H1 (cell line): ENCODE data around the gene BCO2. TPM values are rescaled to one million over a fixed set of nuclear protein-coding genes. Genes with fewer than 3 reads are reported as not detected.

ENCODE experiments used
- CTCF ChIA-PET: fragments of 300-600 bp; sonication (Branson Sonifier 250); formaldehyde crosslinking; loops from one replicate; lab custom pipeline; 2021; ENCODE audit not compliant: partially characterized antibody; lab: Charles Lee
- POLR2A ChIA-PET: fragments of 300-600 bp; sonication (Branson Sonifier 250); formaldehyde crosslinking; loops from one replicate; lab custom pipeline; 2021; ENCODE audit warnings: inconsistent platforms; ENCODE audit not compliant: partially characterized antibody; lab: Charles Lee
- DNase-seq, 2 experiments: peaks; one replicate each; pipeline versions ENCODE4 v3.0.0 to v3.0.0-alpha.2; 2010 to 2022; ENCODE audit warnings: low spot score in 2 of 2, low read depth in 1 of 2, mixed read lengths in 1 of 2
- FAIRE-seq: peaks from 2 replicates; lab custom pipeline; 2011; peaks lifted over from hg19 to GRCh38; lab: Jason Lieb, UNC
- H2AFZ ChIP-seq: 2 replicates; pipeline ENCODE4 v1.8.1; 2012; ENCODE audit warnings: low read length, inconsistent platforms
- H2AK5ac ChIP-seq: 2 replicates; pipeline ENCODE4 v1.6.1; 2013; ENCODE audit warnings: low read depth, low read length
- H2BK120ac ChIP-seq: replicated peaks from 2 replicates; pipeline ENCODE3; 2013; ENCODE audit warnings: low read depth, low read length, inconsistent platforms
- H2BK12ac ChIP-seq: 2 replicates; pipeline ENCODE4 v1.6.1; 2013; ENCODE audit warnings: low read depth, low read length
- H2BK15ac ChIP-seq: 2 replicates; pipeline ENCODE4 v1.6.1; 2013; ENCODE audit warnings: low read length
- H2BK20ac ChIP-seq: 2 replicates; pipeline ENCODE4 v1.6.1; 2013; ENCODE audit warnings: low read length
- H2BK5ac ChIP-seq: 2 replicates; pipeline ENCODE4 v1.6.1; 2013; ENCODE audit warnings: low read depth, low read length
- H3K14ac ChIP-seq: 2 replicates; pipeline ENCODE4 v1.6.1; 2013; ENCODE audit warnings: inconsistent platforms; ENCODE audit not compliant: insufficient read length
- H3K18ac ChIP-seq: 2 replicates; pipeline ENCODE4 v1.6.1; 2013; ENCODE audit warnings: low read length; ENCODE audit errors: extremely low read depth
- H3K23ac ChIP-seq: 2 replicates; pipeline ENCODE4 v1.6.1; 2013; ENCODE audit warnings: inconsistent platforms; ENCODE audit not compliant: insufficient read length
- H3K23me2 ChIP-seq: 2 replicates; pipeline ENCODE4 v1.6.1; 2013; ENCODE audit warnings: low read depth, low read length
- H3K27ac ChIP-seq: 2 replicates; pipeline ENCODE4 v1.6.1; 2011; ENCODE audit warnings: low read depth, low read length, inconsistent platforms
- H3K27me3 ChIP-seq, 4 experiments: replicated peaks in 1 of 4; 1 replicate in 1 of 4; 2 replicates in 3 of 4; pipeline versions ENCODE4 v1.6.1 to v1.8.1; 2011 to 2013; ENCODE audit warnings: low read length in 3 of 4, mild to moderate bottlenecking in 3 of 4, inconsistent platforms in 2 of 4, mixed read lengths in 2 of 4, moderate library complexity in 1 of 4; ENCODE audit not compliant: control insufficient read depth in 3 of 4, insufficient read depth in 3 of 4; ENCODE audit errors: extremely low read depth in 1 of 4
- H3K36me3 ChIP-seq, 4 experiments: 2 replicates each; pipeline versions ENCODE4 v1.6.1 to v1.8.1; 2011 to 2013; ENCODE audit warnings: mild to moderate bottlenecking in 4 of 4, low read length in 3 of 4, moderate library complexity in 2 of 4, control low read depth in 1 of 4, inconsistent platforms in 1 of 4; ENCODE audit not compliant: insufficient read depth in 4 of 4, control insufficient read depth in 2 of 4
- H3K4ac ChIP-seq: replicated peaks from 2 replicates; pipeline ENCODE3; 2013; ENCODE audit warnings: low read length, low read depth, mixed read lengths, inconsistent platforms; ENCODE audit not compliant: insufficient read length
- H3K4me1 ChIP-seq, 4 experiments: replicated peaks in 1 of 4; 1 replicate in 1 of 4; 2 replicates in 3 of 4; pipeline versions ENCODE4 v1.6.1 to v1.8.1; 2011 to 2013; ENCODE audit warnings: low read length in 3 of 4, inconsistent platforms in 2 of 4, mixed read lengths in 1 of 4; ENCODE audit not compliant: insufficient read depth in 4 of 4, control insufficient read depth in 3 of 4
- H3K4me2 ChIP-seq, 2 experiments: 2 replicates each; pipeline versions ENCODE4 v1.6.1 to v1.8.1; 2011 to 2013; ENCODE audit warnings: low read depth in 2 of 2, low read length in 2 of 2, control low read depth in 1 of 2, inconsistent platforms in 1 of 2, mild to moderate bottlenecking in 1 of 2; ENCODE audit not compliant: insufficient read depth in 1 of 2
- H3K4me3 ChIP-seq, 4 experiments: fragments of 200-600, 300-600 bp in 1 of 4; sonication (generic), shearing (Covaris generic), sonication (Bioruptor Twin) in 1 of 4; 2 replicates each; pipeline versions ENCODE4 v1.5.1 to v1.8.1; 2011 to 2016; ENCODE audit warnings: low read length in 4 of 4, low read depth in 3 of 4, control low read depth in 2 of 4, inconsistent platforms in 2 of 4, mild to moderate bottlenecking in 2 of 4, mixed read lengths in 1 of 4, moderate library complexity in 1 of 4; ENCODE audit not compliant: insufficient read depth in 2 of 4; ENCODE audit errors: extremely low read depth in 1 of 4
- H3K56ac ChIP-seq: replicated peaks from 2 replicates; pipeline ENCODE3; 2013; ENCODE audit warnings: low read depth, mild to moderate bottlenecking, mixed read lengths, low read length, inconsistent platforms; ENCODE audit not compliant: insufficient read length
- H3K79me1 ChIP-seq: 2 replicates; pipeline ENCODE4 v1.6.1; 2013; ENCODE audit warnings: low read depth, low read length, control low read depth
- H3K79me2 ChIP-seq, 2 experiments: 2 replicates each; pipeline versions ENCODE4 v1.6.1 to v1.8.1; 2012 to 2013; ENCODE audit warnings: low read length in 2 of 2, mild to moderate bottlenecking in 2 of 2, inconsistent platforms in 1 of 2; ENCODE audit not compliant: insufficient read depth in 2 of 2, control insufficient read depth in 1 of 2
- H3K9ac ChIP-seq, 4 experiments: replicated peaks in 1 of 4; 1 replicate in 1 of 4; 2 replicates in 3 of 4; pipeline versions ENCODE4 v1.6.1 to v1.8.1; 2011 to 2013; ENCODE audit warnings: low read depth in 3 of 4, low read length in 3 of 4, control low read depth in 2 of 4, mild to moderate bottlenecking in 2 of 4, moderate library complexity in 2 of 4, inconsistent platforms in 1 of 4; ENCODE audit errors: extremely low read depth in 1 of 4
- H3K9me3 ChIP-seq, 2 experiments: 2 replicates each; pipeline versions ENCODE4 v1.6.1 to v1.8.1; 2012 to 2013; ENCODE audit warnings: mild to moderate bottlenecking in 2 of 2, moderate library complexity in 2 of 2, control low read depth in 1 of 2, inconsistent platforms in 1 of 2, low read depth in 1 of 2, low read length in 1 of 2, mixed read lengths in 1 of 2; ENCODE audit not compliant: insufficient read depth in 2 of 2
- H4K20me1 ChIP-seq, 2 experiments: replicated peaks in 1 of 2; 2 replicates each; pipeline versions ENCODE3 to v1.8.1; 2011 to 2013; ENCODE audit warnings: inconsistent platforms in 2 of 2, low read length in 2 of 2, mild to moderate bottlenecking in 1 of 2; ENCODE audit not compliant: insufficient read depth in 2 of 2, control insufficient read depth in 1 of 2
- H4K5ac ChIP-seq: 2 replicates; pipeline ENCODE4 v1.6.1; 2013; ENCODE audit warnings: low read length, low read depth, mixed read lengths, inconsistent platforms; ENCODE audit not compliant: insufficient read length
- H4K8ac ChIP-seq: 2 replicates; pipeline ENCODE4 v1.8.0; 2013; ENCODE audit warnings: mild to moderate bottlenecking, moderate library complexity, low read length, inconsistent platforms; ENCODE audit not compliant: insufficient read depth; ENCODE audit errors: extremely low read depth
- H4K91ac ChIP-seq: replicated peaks from 2 replicates; pipeline ENCODE3; 2013; ENCODE audit warnings: low read length, mixed read lengths, inconsistent platforms; ENCODE audit not compliant: insufficient read length
- BACH1 ChIP-seq: IDR thresholded peaks from 2 replicates; pipeline ENCODE4 v1.6.1; 2012; ENCODE audit warnings: low read length, improper control_type of control experiment
- WGBS, 2 experiments: shearing (Covaris generic) in 1 of 2; methylation state at CpG; one replicate each; pipeline versions ENCODE4 v1.1.6 to v1.1.7; 2013 to 2015; ENCODE audit warnings: low lambda C conversion rate in 2 of 2, mixed read lengths in 2 of 2, inconsistent platforms in 1 of 2, low coverage in 1 of 2, missing lambda C conversion rate in 1 of 2; ENCODE audit not compliant: insufficient replicate concordance in 2 of 2, insufficient coverage in 1 of 2, insufficient read length in 1 of 2; ENCODE audit errors: extremely low coverage in 1 of 2, missing lambda C conversion rate in 1 of 2; 5-methylcytosine and 5-hydroxymethylcytosine counted together
- polyA plus RNA-seq, 7 experiments: library from polyadenylated mRNA; depleted of rRNA in 3 of 7; stranded (reverse) in 5 of 7; unstranded in 2 of 7; fragments of >200 nt in 5 of 7; fragments of 200-250 nt in 2 of 7; gene quantifications; 1 replicate in 5 of 7; 2 replicates in 1 of 7; 4 replicates in 1 of 7; pipeline versions ENCODE4 v1.2.1 to v1.2.3, GENCODE V29; 2011 to 2013; ENCODE audit warnings: missing spikeins in 2 of 7, mixed read lengths in 2 of 7
- total RNA-seq: library from RNA; stranded (reverse); fragmentation: NEBNext Ultra II Directional; extraction: Animal tissue kit (Norgen Biotek cat#: 25700); gene quantifications from 2 replicates; pipeline ENCODE4 v1.2.1, GENCODE V29; 2021

The BCO2 gene
- total and polyA plus RNA-seq, 2 of the 8 experiments (the other 6 are each of a cell fraction or from before 2014, with no cell fraction given), result 0.42 to 0.82 TPM

DNA sequence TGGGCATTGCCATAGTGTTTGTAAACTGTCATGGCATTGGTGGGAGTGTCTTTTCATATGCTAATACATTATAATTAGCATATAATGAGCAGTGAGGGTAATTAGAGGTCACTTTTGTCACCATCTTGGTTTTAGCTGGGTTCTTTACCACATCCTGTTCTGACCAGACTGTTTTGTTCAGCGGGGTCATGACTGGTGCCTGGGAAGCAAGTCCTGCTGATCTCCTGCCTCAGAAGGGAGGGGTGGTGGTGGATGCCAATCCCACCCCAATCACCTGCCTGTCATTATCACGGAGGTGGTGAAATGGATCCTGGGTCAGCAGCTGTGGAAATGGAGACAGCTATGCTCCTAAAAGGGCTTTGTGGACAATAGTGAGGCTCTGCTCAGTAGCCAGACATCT is 42.6 kb upstream of the BCO2 start:
- no peak overlapping the region for H2BK15ac ChIP-seq
- H3K56ac ChIP-seq, result no peak overlapping the region
- H4K91ac ChIP-seq, result no peak overlapping the region
- no peak overlapping the region for H2AK5ac ChIP-seq
- FAIRE-seq (no peak), DNase-seq (no peak)
- H3K79me2 ChIP-seq, result no peaks in the 10 kb centered on the region
- no peak overlapping the region for H3K4me2 ChIP-seq
- no peaks in the 10 kb centered on the region; the same call in 1 of the 2 replicates for H3K23me2 ChIP-seq
- H3K27me3 ChIP-seq, result no peaks in the 10 kb centered on the region
- no peak overlapping the region for H3K18ac ChIP-seq
- 87% methylated on average over 2 of the region's 2 CpGs; no CpG with 5 or more reads in 1 of the 2 experiments for WGBS, 2 experiments
- no peaks in the 10 kb centered on the region for H3K36me3 ChIP-seq
- no peak overlapping the region for H2BK12ac ChIP-seq
- no peak overlapping the region for H2AFZ ChIP-seq
- H2BK5ac ChIP-seq, result no peak overlapping the region
- H3K9me3 ChIP-seq, result no peaks in the 10 kb centered on the region
- H3K4me1 ChIP-seq, result no peaks in the 10 kb centered on the region
- no peak overlapping the region for H3K9ac ChIP-seq
- no peak overlapping the region for H4K5ac ChIP-seq
- H4K20me1 ChIP-seq, result no peaks in the 10 kb centered on the region
- H3K23ac ChIP-seq, result no peak overlapping the region
- no peaks in the 10 kb centered on the region for H3K79me1 ChIP-seq
- no peak overlapping the region for H3K27ac ChIP-seq
- no peak overlapping the region for H3K4ac ChIP-seq
- H2BK120ac ChIP-seq, result no peak overlapping the region
- no peak overlapping the region for H3K14ac ChIP-seq
- ChIA-PET POLR2A (no interaction called here), CTCF (interaction anchor here (0.6 to 1.8 kb wide), 6 partner anchors 11 to 230 kb away, joined by 3 to 5 read pairs (median 3); no protein-coding TSS in a partner anchor)
- no peak overlapping the region for H2BK20ac ChIP-seq
- no peak overlapping the region for H3K4me3 ChIP-seq
- no peak overlapping the region for H4K8ac ChIP-seq
- TF ChIP-seq BACH1, result no peak
